SH-SY5Y (cell line): ENCODE data around the gene PTPN4.

ENCODE experiments used
- GATA2 ChIP-seq: IDR thresholded peaks from 2 replicates; pipeline ENCODE4 v1.6.1; 2011; ENCODE audit warnings: mild to moderate bottlenecking, low read depth, low read length
- GATA3 ChIP-seq: IDR thresholded peaks from 2 replicates; pipeline ENCODE4 v1.6.1; 2011; ENCODE audit warnings: low read depth, mild to moderate bottlenecking, low read length, moderate library complexity

DNA sequence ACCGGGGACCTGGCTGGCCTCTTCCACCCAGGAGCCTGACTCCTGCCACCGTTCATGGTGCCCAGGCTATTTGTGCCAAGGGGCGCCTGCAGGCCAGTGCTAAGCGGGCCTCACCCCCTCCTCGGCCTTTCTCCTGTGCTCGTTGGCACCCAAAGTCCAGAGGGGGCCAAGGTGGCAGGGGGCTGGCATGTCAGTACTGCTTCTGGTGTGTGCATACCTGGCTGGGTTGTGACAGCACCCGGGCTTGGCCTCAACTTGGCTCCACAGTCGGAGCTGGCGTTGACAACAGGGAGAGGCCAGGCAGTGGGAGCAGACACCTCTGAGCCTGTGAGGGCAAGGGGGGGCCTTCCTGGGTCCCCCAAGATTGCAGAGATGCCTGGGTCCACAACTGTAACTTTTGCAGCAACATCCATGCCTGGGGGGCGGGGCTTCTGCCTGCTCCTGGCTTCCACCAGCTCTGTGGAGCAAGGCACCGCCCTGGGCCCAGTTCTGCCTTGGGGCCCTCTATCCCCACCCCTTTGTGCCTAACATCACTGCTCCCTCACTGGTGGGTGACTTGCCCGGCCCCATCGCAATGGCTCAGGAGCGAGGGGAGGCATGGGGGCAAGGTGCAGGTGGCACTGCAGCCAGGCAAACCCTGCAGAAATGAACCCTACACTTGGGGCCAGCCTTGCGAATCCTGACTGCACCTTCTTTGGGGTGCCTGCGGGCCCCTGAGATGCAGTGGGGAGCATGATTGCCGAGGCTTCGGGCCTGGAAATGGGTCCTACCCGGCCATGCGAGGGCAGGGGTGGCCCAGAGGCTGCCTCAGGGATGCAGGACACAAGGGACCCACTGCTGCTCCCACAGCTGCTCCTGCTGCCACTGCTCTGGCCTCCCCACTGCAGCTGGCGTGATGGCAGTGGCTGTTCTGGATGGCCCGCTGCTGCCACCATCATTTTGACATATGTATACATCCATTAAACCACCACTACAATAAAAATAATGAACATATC, 35.9 kb downstream of the PTPN4 start:
- TF ChIP-seq GATA3 = no peak
- no peak for TF ChIP-seq GATA2
